Spleen (tissue), 11 donors: Measurements from ENCODE around the gene MYO5A. TPM values are rescaled to one million over a fixed set of nuclear protein-coding genes. Genes with fewer than 3 reads are reported as not detected.

Source experiments
- DNase-seq: peaks from one replicate; pipeline ENCODE4 v3.0.0-alpha.2; 2020
- H3K27ac ChIP-seq, 8 donors: fragments of 200-600 bp; sonication (generic) in 7 of 8; 1 replicate in 4 of 8; 2 replicates in 4 of 8; pipeline versions ENCODE4 v1.5.0 to v1.8.0; 2016 to 2021; ENCODE audit warnings: inconsistent platforms in 4 of 8, mild to moderate bottlenecking in 4 of 8, moderate library complexity in 1 of 8
- H3K27me3 ChIP-seq, 7 donors: fragments of 200-600 bp; sonication (generic) in 6 of 7; replicated peaks in 1 of 7; 1 replicate in 4 of 7; 2 replicates in 3 of 7; pipeline versions ENCODE4 v1.5.0 to v1.8.0; 2016 to 2021; ENCODE audit warnings: inconsistent platforms in 3 of 7, mild to moderate bottlenecking in 1 of 7
- H3K36me3 ChIP-seq, 6 donors: fragments of 200-600 bp; sonication (generic) in 5 of 6; 1 replicate in 4 of 6; 2 replicates in 2 of 6; pipeline versions ENCODE4 v1.5.0 to v1.8.0; 2016 to 2021; ENCODE audit warnings: inconsistent platforms in 2 of 6
- H3K4me1 ChIP-seq, 6 donors: fragments of 200-600 bp; sonication (generic) in 5 of 6; 1 replicate in 3 of 6; 2 replicates in 3 of 6; pipeline versions ENCODE4 v1.5.0 to v1.8.0; 2016 to 2021; ENCODE audit warnings: inconsistent platforms in 3 of 6
- H3K4me3 ChIP-seq, 8 donors: fragments of 200-600 bp; sonication (generic) in 7 of 8; 1 replicate in 4 of 8; 2 replicates in 4 of 8; pipeline versions ENCODE4 v1.5.0 to v1.8.0; 2016 to 2021; ENCODE audit warnings: inconsistent platforms in 4 of 8, mild to moderate bottlenecking in 4 of 8, moderate library complexity in 2 of 8
- H3K9me3 ChIP-seq, 8 donors: fragments of 200-600 bp; sonication (generic) in 7 of 8; 1 replicate in 4 of 8; 2 replicates in 4 of 8; pipeline versions ENCODE4 v1.5.0 to v1.8.0; 2016 to 2021; ENCODE audit warnings: inconsistent platforms in 4 of 8
- CTCF ChIP-seq, 11 experiments: fragments of 200-600 bp in 7 of 11; fragments of 450-650 bp in 4 of 11; sonication (generic) in 4 of 11; IDR thresholded peaks in 8 of 11; conservative IDR thresholded peaks in 3 of 11; 1 replicate in 7 of 11; 2 replicates in 4 of 11; pipeline versions ENCODE4 v1.4.0 to v1.8.0; 2016 to 2021; ENCODE audit warnings: antibody characterized with exemption in 11 of 11, inconsistent platforms in 4 of 11, mild to moderate bottlenecking in 1 of 11
- POLR2A ChIP-seq, 3 donors: fragments of 450-650 bp; IDR thresholded peaks; one replicate each; pipeline ENCODE4 v1.5.1; 2017; ENCODE audit warnings: antibody characterized with exemption in 3 of 3, mild to moderate bottlenecking in 1 of 3
- POLR2AphosphoS5 ChIP-seq, 3 donors: sonication (generic); formaldehyde crosslinking; IDR thresholded peaks; one replicate each; pipeline ENCODE4 v1.5.1; 2017; ENCODE audit warnings: antibody characterized with exemption in 3 of 3
- WGBS, 5 donors: extraction: QIAGEN DNeasy Blood & Tissue Kit in 3 of 5; methylation state at CpG; one replicate each; pipeline versions ENCODE4 v1.1.5 to v1.1.7; 2013 to 2018; 5-methylcytosine and 5-hydroxymethylcytosine counted together
- intact Hi-C: fragments of 100-400 bp; cut with DNase I; formaldehyde crosslinking; loops from one replicate; pipeline ENCODE4 v1.15.0; 2023; ENCODE audit warnings: low total_unique reads
- polyA plus RNA-seq, 3 donors: library from polyadenylated mRNA; stranded (reverse); fragments of 200-250 nt; gene quantifications; one replicate each; pipeline ENCODE4 v1.2.1, GENCODE V29; 2013
- total RNA-seq, 7 donors: library from RNA; depleted of rRNA in 3 of 7; stranded (reverse); fragments of >200 nt in 3 of 7; fragmentation: NEBNext Ultra II Directional in 4 of 7; extraction: Animal tissue kit (Norgen Biotek cat#: 25700) in 4 of 7; gene quantifications; one replicate each; pipeline versions ENCODE4 v1.1.0 to v1.2.1, GENCODE V29; 2016 to 2021
- donor health status: healthy with polysubstance abuse.
- donor health status: DM: no; HTN: no; CAD: no; lungs with moderate emphysema.
- donor health status: DM: no; HTN: no; CAD: no.
- donor health status: Bipolar disorder and iron deficiency.
- donor health status: healthy.
- donor health status: DM: no; HTN: no; CAD: no.
- donor health status: DM: yes; HTN: yes; CAD: no.

Gene MYO5A
- total and polyA plus RNA-seq, 10 donors, result 4.7 to 48.3 (median 35.4) TPM

- H3K27ac ChIP-seq, result peak overlapping the region in 1 of 8 donors; percentile 75
- peaks cover 0 to 10% (median 2%) of the 10 kb centered on the region in 6 donors for H3K36me3 ChIP-seq
- H3K4me1 ChIP-seq, result peaks cover 0 to 40% (median 18%) of the 10 kb centered on the region in 6 donors
- H3K27me3 ChIP-seq, result no peaks in the 10 kb centered on the region
- no peak for DNase-seq
- H3K4me3 ChIP-seq, result no peak overlapping the region
- no peaks in the 10 kb centered on the region for H3K9me3 ChIP-seq
- intact Hi-C loops, result no loop called here
- WGBS, 5 donors, result 94 to 100% (median 99%) methylated on average over 3 of the region's 3 CpGs
- TF ChIP-seq CTCF (IDR thresholded peaks at IDR 0.05 in 8 of 11, conservative IDR thresholded peaks at IDR 0.05 in 3 of 11) (no peak), POLR2AphosphoS5 (IDR thresholded peaks at IDR 0.05) (no peak), POLR2A (IDR thresholded peaks at IDR 0.05) (no peak)
Observed at GRCh38 chr15:52436981-52437380, 91.7 kb downstream of the MYO5A start.

GRCh38 chr15:52434885-52435284, 93.8 kb downstream of the MYO5A start:
- Histone ChIP-seq H3K27me3 (no peaks in the 10 kb centered on the region), H3K36me3 (peaks cover 0 to 15% (median 2%) of the 10 kb centered on the region in 6 donors), H3K27ac (no peak overlapping the region), H3K9me3 (no peaks in the 10 kb centered on the region), H3K4me3 (no peak overlapping the region), H3K4me1 (peaks cover 0 to 25% (median 14%) of the 10 kb centered on the region in 6 donors)
- TF ChIP-seq POLR2AphosphoS5 (IDR thresholded peaks at IDR 0.05), result no peak
- no peak for TF ChIP-seq CTCF (IDR thresholded peaks at IDR 0.05 in 8 of 11, conservative IDR thresholded peaks at IDR 0.05 in 3 of 11)
- no peak for TF ChIP-seq POLR2A (IDR thresholded peaks at IDR 0.05)
- DNase-seq, result no peak
- intact Hi-C loops, result no loop called here
- WGBS, 5 donors, result 88 to 95% (median 93%) methylated on average over 3 of the region's 3 CpGs

GRCh38 chr15:52428297-52428696, 100.4 kb downstream of the MYO5A start:
- Histone ChIP-seq H3K4me1 (no peaks in the 10 kb centered on the region), H3K27ac (no peak overlapping the region), H3K4me3 (no peak overlapping the region), H3K27me3 (no peaks in the 10 kb centered on the region), H3K36me3 (peaks cover 0 to 69% (median 7%) of the 10 kb centered on the region in 6 donors), H3K9me3 (no peaks in the 10 kb centered on the region)
- TF ChIP-seq CTCF (IDR thresholded peaks at IDR 0.05 in 8 of 11, conservative IDR thresholded peaks at IDR 0.05 in 3 of 11), result no peak
- TF ChIP-seq POLR2A (IDR thresholded peaks at IDR 0.05), result no peak
- no peak for TF ChIP-seq POLR2AphosphoS5 (IDR thresholded peaks at IDR 0.05)
- WGBS, 5 donors, result 91 to 96% (median 95%) methylated on average over 4 of the region's 4 CpGs
- intact Hi-C loops, result no loop called here
- no peak for DNase-seq

- no peak overlapping the region for H3K27ac ChIP-seq
- WGBS, 5 donors, result 32 to 49% (median 34%) methylated on average over 3 of the region's 3 CpGs
- peaks cover 0 to 74% (median 7%) of the 10 kb centered on the region in 6 donors for H3K36me3 ChIP-seq
- no peak overlapping the region for H3K4me3 ChIP-seq
- no peaks in the 10 kb centered on the region for H3K4me1 ChIP-seq
- no peak for DNase-seq
- H3K9me3 ChIP-seq, result no peaks in the 10 kb centered on the region
- intact Hi-C loops, result no loop called here
- H3K27me3 ChIP-seq, result no peaks in the 10 kb centered on the region
- no peak for TF ChIP-seq CTCF (IDR thresholded peaks at IDR 0.05 in 8 of 11, conservative IDR thresholded peaks at IDR 0.05 in 3 of 11)
- no peak for TF ChIP-seq POLR2A (IDR thresholded peaks at IDR 0.05)
- no peak for TF ChIP-seq POLR2AphosphoS5 (IDR thresholded peaks at IDR 0.05)
Observed at GRCh38 chr15:52427804-52428203, 100.9 kb downstream of the MYO5A start.
